PC-3 (cell line): ENCODE results near the gene TP53BP1. TPM values are rescaled to one million over a fixed set of nuclear protein-coding genes. Genes with fewer than 3 reads are reported as not detected.

Source experiments
- ATAC-seq: fragments of 200-7000 bp; cut with Tn5 transposase; 2 replicates; pipeline ENCODE4 v1.9.1; 2020; ENCODE audit warnings: mild to moderate bottlenecking, moderate library complexity
- BruUV-seq: library from RNA; stranded (reverse); fragments of 400-500 nt; replicated peaks from 2 replicates; lab custom pipeline; 2021; lab: Mats Ljungman, UMichigan
- CTCF ChIA-PET: fragments of 300-600 bp; sonication (Branson Sonifier 250); formaldehyde crosslinking; loops from one replicate; lab custom pipeline; 2022; ENCODE audit warnings: antibody characterized with exemption; lab: Charles Lee
- POLR2A ChIA-PET: fragments of 300-600 bp; sonication (Branson Sonifier 250); formaldehyde crosslinking; loops from one replicate; lab custom pipeline; 2022; ENCODE audit warnings: antibody characterized with exemption; ENCODE audit not compliant: unreplicated experiment; lab: Charles Lee
- DNase-seq: peaks from one replicate; pipeline ENCODE4 v3.0.0-alpha.2; 2015
- H2AFZ ChIP-seq: fragments of 300-600 bp; sonication (generic); 2 replicates; pipeline ENCODE4 v1.6.0; 2016; ENCODE audit warnings: antibody characterized with exemption, low read length
- H3F3A ChIP-seq: fragments of 300-600 bp; sonication (generic); one replicate; pipeline ENCODE4 v1.6.0; 2017; ENCODE audit warnings: antibody characterized with exemption, low read length, control low read depth, mild to moderate bottlenecking; ENCODE audit not compliant: unreplicated experiment
- H3K27ac ChIP-seq: fragments of 300-600 bp; sonication (generic); 2 replicates; pipeline ENCODE4 v1.5.1; 2016; ENCODE audit warnings: mild to moderate bottlenecking, low read length
- H3K27me3 ChIP-seq: fragments of 300-600 bp; sonication (generic); 2 replicates; pipeline ENCODE4 v1.6.1; 2016; ENCODE audit warnings: low read length, mixed read lengths
- H3K36me3 ChIP-seq: fragments of 300-600 bp; sonication (generic); 2 replicates; pipeline ENCODE4 v1.6.1; 2016; ENCODE audit warnings: low read depth, mixed run types, low read length, mixed read lengths
- H3K4me1 ChIP-seq: fragments of 300-600 bp; sonication (generic); 2 replicates; pipeline ENCODE4 v1.5.1; 2016; ENCODE audit warnings: low read length; ENCODE audit not compliant: insufficient read depth
- H3K4me2 ChIP-seq: fragments of 300-600 bp; sonication (generic); 2 replicates; pipeline ENCODE4 v1.6.0; 2016; ENCODE audit warnings: low read length
- H3K4me3 ChIP-seq: fragments of 300-600 bp; sonication (generic); 2 replicates; pipeline ENCODE4 v1.5.1; 2016; ENCODE audit warnings: mild to moderate bottlenecking, low read length, mixed read lengths
- H3K79me2 ChIP-seq: fragments of 300-600 bp; sonication (generic); 2 replicates; pipeline ENCODE4 v1.6.1; 2017; ENCODE audit warnings: low read length, mixed read lengths
- H3K9ac ChIP-seq: fragments of 300-600 bp; sonication (generic); 2 replicates; pipeline ENCODE4 v1.6.0; 2016; ENCODE audit warnings: mild to moderate bottlenecking, low read length
- H3K9me2 ChIP-seq: fragments of 300-600 bp; sonication (generic); replicated peaks from 2 replicates; pipeline ENCODE4 v1.6.1; 2016; ENCODE audit warnings: mixed run types, low read length, mixed read lengths
- H3K9me3 ChIP-seq: fragments of 300-600 bp; sonication (generic); 2 replicates; pipeline ENCODE4 v1.6.1; 2016; ENCODE audit warnings: low read length, mixed read lengths
- H4K20me1 ChIP-seq: fragments of 300-600 bp; sonication (generic); 2 replicates; pipeline ENCODE4 v1.6.1; 2016; ENCODE audit warnings: low read length, mixed read lengths
- CTCF ChIP-seq: fragments of 300-600 bp; sonication (generic); conservative IDR thresholded peaks from 2 replicates; pipeline ENCODE4 v1.5.1; 2017; ENCODE audit warnings: antibody characterized with exemption, low read depth, mild to moderate bottlenecking, low read length
- EZH2 ChIP-seq: fragments of 300-600 bp; sonication (generic); IDR thresholded peaks from one replicate; pipeline ENCODE4 v1.6.1; 2017; ENCODE audit warnings: antibody characterized with exemption, mild to moderate bottlenecking, low read length; ENCODE audit not compliant: unreplicated experiment
- EZH2phosphoT487 ChIP-seq: fragments of 300-600 bp; sonication (generic); IDR thresholded peaks from 2 replicates; pipeline ENCODE4 v1.6.1; 2018; ENCODE audit warnings: mild to moderate bottlenecking, antibody characterized with exemption, low read length, borderline replicate concordance
- intact Hi-C: fragments of 100-400 bp; cut with micrococcal nuclease; formaldehyde crosslinking; loops from 2 replicates; pipeline ENCODE4 v1.9.0; 2023
- total RNA-seq: library from RNA; depleted of rRNA; stranded (reverse); fragments of >200 nt; gene quantifications from 2 replicates; pipeline ENCODE4 v1.2.3, GENCODE V29; 2014

Gene TP53BP1
- total RNA-seq, 1 experiment from 2014 or later: 55.7 TPM

- no peaks in the 10 kb centered on the region for H4K20me1 ChIP-seq
- peak within 1 kb of the TSS; percentile 70 for H2AFZ ChIP-seq
- H3K9me3 ChIP-seq: no peaks in the 10 kb centered on the region
- no TSS peak for BruUV-seq
- H3K79me2 ChIP-seq: no peaks in the 10 kb centered on the region
- H3F3A ChIP-seq: no peaks in the 10 kb centered on the region
- H3K9me2 ChIP-seq: no peaks in the 10 kb centered on the region
- H3K4me3 ChIP-seq: peak within 1 kb of the TSS; percentile 32; the same call in 1 of the 2 replicates
- POLR2A ChIA-PET: no interaction called here
- no peaks in the 10 kb centered on the region for H3K36me3 ChIP-seq
- DNase-seq: no peak
- CTCF ChIA-PET: no interaction called here
- no peak within 1 kb of the TSS for H3K9ac ChIP-seq
- no peak within 1 kb of the TSS for H3K27ac ChIP-seq
- H3K4me1 ChIP-seq: no peaks in the 10 kb centered on the region; the same call in 1 of the 2 replicates
- TF ChIP-seq CTCF: no peak
- no peak for TF ChIP-seq EZH2phosphoT487
- TF ChIP-seq EZH2: no peak
- no peak for ATAC-seq
- H3K27me3 ChIP-seq: no peaks in the 10 kb centered on the region
- H3K4me2 ChIP-seq: peak within 1 kb of the TSS; percentile 73
- intact Hi-C loops: no loop called here
These were observed 24.6 kb upstream of the TP53BP1 start, which contains the start of gene MAP1A for GRCh38 chr15:43517354-43518196. Gene MAP1A, plus strand, starts transcription at chr15:43517608. Its CDS starts 3,866 bp downstream, at chr15:43521474.

- ATAC-seq: no peak
These were observed 23.9 kb upstream of the TP53BP1 start for GRCh38 chr15:43516801-43517353.

More at GRCh38 chr15:43516801-43517353, 23.9 kb upstream of the TP53BP1 start:
- no peak for DNase-seq
- TF ChIP-seq EZH2phosphoT487 (no peak), EZH2 (no peak), CTCF (no peak)
- no peak overlapping the region for H3K9ac ChIP-seq
- intact Hi-C loops: no loop called here
- no peaks in the 10 kb centered on the region for H3K36me3 ChIP-seq
- H2AFZ ChIP-seq: no peak overlapping the region
- H3K27ac ChIP-seq: no peak overlapping the region
- no peaks in the 10 kb centered on the region for H3K9me2 ChIP-seq
- H3K4me2 ChIP-seq: no peak overlapping the region
- no peaks in the 10 kb centered on the region for H3K79me2 ChIP-seq
- BruUV-seq: no TSS peak
- H4K20me1 ChIP-seq: no peaks in the 10 kb centered on the region
- H3F3A ChIP-seq: no peaks in the 10 kb centered on the region
- POLR2A ChIA-PET: no interaction called here
- H3K9me3 ChIP-seq: no peaks in the 10 kb centered on the region
- H3K27me3 ChIP-seq: no peaks in the 10 kb centered on the region
- CTCF ChIA-PET: no interaction called here
- H3K4me3 ChIP-seq: no peak overlapping the region
- no peaks in the 10 kb centered on the region; the same call in 1 of the 2 replicates for H3K4me1 ChIP-seq
